ENCODE results near the gene SLC1A5. TPM values are rescaled to one million over a fixed set of nuclear protein-coding genes. Genes with fewer than 3 reads are reported as not detected.

Gene SLC1A5
- total RNA-seq, 1 experiment from 2014 or later = 284 TPM

DNA sequence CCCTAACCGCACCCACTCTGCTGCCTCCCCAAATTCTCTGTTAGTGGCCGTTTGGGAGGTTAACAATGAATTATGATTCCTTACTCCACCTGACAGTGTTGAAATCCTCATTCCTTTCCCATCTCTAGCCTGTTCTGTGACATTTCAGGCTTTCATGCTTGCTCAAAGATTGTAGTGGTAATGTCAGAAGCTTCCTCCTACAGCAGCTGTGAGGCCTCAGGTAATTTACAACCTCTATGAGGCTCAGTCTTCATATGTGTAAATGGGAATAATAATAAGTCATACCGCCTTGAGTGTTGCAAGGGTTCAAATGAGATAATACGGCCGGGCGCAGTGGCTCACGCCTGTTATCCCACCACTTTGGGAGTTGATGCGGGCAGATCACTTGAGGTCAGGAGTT is 977 bp upstream of the SLC1A5 start:
- CTCF ChIA-PET = interaction anchor here (1.2 kb wide), 1 partner anchor 31 kb away, joined by 3 read pairs; no protein-coding TSS in a partner anchor
- H3K4me1 ChIP-seq (ENCODE audit: control insufficient read depth in 1 of 2, insufficient read depth in 2 of 2, low read length in 2 of 2) = peaks cover 36 to 53% of the 10 kb centered on the region in 2 experiments
- no peaks in the 10 kb centered on the region for H3K9me3 ChIP-seq (ENCODE audit: control insufficient read depth in 1 of 2, insufficient read depth in 1 of 2, low read depth in 1 of 2, low read length in 2 of 2)
- H4K20me1 ChIP-seq (ENCODE audit: insufficient read depth) = peaks cover 2% of the 10 kb centered on the region; the same call in 1 of the 2 replicates
- POLR2A ChIA-PET = interaction anchor here (1.0 to 3.4 kb wide), 6 partner anchors 7 to 41 kb away, joined by 3 to 26 read pairs (median 8); no protein-coding TSS in a partner anchor
- H2AFZ ChIP-seq (ENCODE audit: low read depth, low read length, poor library complexity, severe bottlenecking) = no peak overlapping the region
- RAD21 ChIA-PET (ENCODE audit: low non-redundant PET in 1 of 2, low total read pairs in 2 of 2, uncharacterized antibody in 2 of 2, unreplicated experiment in 2 of 2) = interaction anchor here in 1 of 2 experiments (1.0 kb wide), 1 partner anchor 22 kb away, joined by 3 read pairs; no protein-coding TSS in a partner anchor
- H3K9ac ChIP-seq (ENCODE audit: low read length) = no peak overlapping the region
- no peak overlapping the region for H3K4me3 ChIP-seq (replicated peaks in 1 of 2; ENCODE audit: low read depth in 1 of 2, low read length in 2 of 2)
- no peak for ATAC-seq
- intact Hi-C loops (cut with micrococcal nuclease) = loop anchor here (5.0 kb wide), 1 partner anchor 43 kb away; no protein-coding TSS in a partner anchor
- no peaks in the 10 kb centered on the region for H3K9me2 ChIP-seq (ENCODE audit: insufficient read depth)
- H3K27me3 ChIP-seq (ENCODE audit: insufficient read depth, low read length) = no peaks in the 10 kb centered on the region
- BruUV-seq (replicated peaks) = no TSS peak
- no peak overlapping the region for H3K4me2 ChIP-seq (ENCODE audit: low read length)
- peaks cover 40% of the 10 kb centered on the region for H3K79me2 ChIP-seq (ENCODE audit: insufficient read depth, low read length)
- H3K27ac ChIP-seq (ENCODE audit: low read depth, low read length) = no peak overlapping the region
- TF ChIP-seq CEBPB (IDR thresholded peaks at IDR 0.05; ENCODE audit: low read depth) (no peak), EZH2phosphoT487 (IDR thresholded peaks at IDR 0.05; ENCODE audit: borderline replicate concordance) (no peak), CBX3 (IDR thresholded peaks at IDR 0.05; ENCODE audit: low read depth) (no peak), FOSL1 (IDR thresholded peaks at IDR 0.05; ENCODE audit: low read depth) (no peak), POLR2AphosphoS5 (IDR thresholded peaks at IDR 0.05; ENCODE audit: low read depth, low read length) (no peak), MAX (IDR thresholded peaks at IDR 0.05) (no peak), POLR2A (IDR thresholded peaks at IDR 0.05; ENCODE audit: borderline replicate concordance, extremely low read depth, insufficient read depth, insufficient read length) (no peak), SIN3A (IDR thresholded peaks at IDR 0.05; ENCODE audit: low read depth) (no peak), YY1 (IDR thresholded peaks at IDR 0.05; ENCODE audit: extremely low read depth, insufficient replicate concordance, low read depth, low read length) (no peak), SRF (IDR thresholded peaks at IDR 0.05; ENCODE audit: low read depth) (no peak), ATF3 (IDR thresholded peaks at IDR 0.05) (no peak)
- H3K36me3 ChIP-seq (ENCODE audit: control insufficient read depth in 1 of 2, insufficient read depth in 2 of 2, low read length in 2 of 2) = peaks cover 0 to 13% of the 10 kb centered on the region in 2 experiments; a peak in 1 of 4 replicates
- no peak for DNase-seq (ENCODE audit: low read depth, low spot score)

Measured in HCT116 (cell line).